NB4 (cell line): Measurements from ENCODE around the gene FBXL12.

Experiments
- DNase-seq: peaks from one replicate; pipeline ENCODE4 v3.0.0; 2010; ENCODE audit warnings: low read depth
- H3K4me3 ChIP-seq: one replicate; pipeline ENCODE4 v1.5.1; 2011; ENCODE audit warnings: mild to moderate bottlenecking, low read depth, low read length, moderate library complexity
- CTCF ChIP-seq: IDR thresholded peaks from one replicate; pipeline ENCODE4 v1.5.1; 2012; ENCODE audit warnings: low read depth, low read length
- MAX ChIP-seq: IDR thresholded peaks from 2 replicates; pipeline ENCODE4 v1.6.1; 2011; ENCODE audit warnings: low read depth, low read length
- MYC ChIP-seq: IDR thresholded peaks from 2 replicates; pipeline ENCODE4 v1.6.1; 2011; ENCODE audit warnings: low read depth, low read length
- POLR2A ChIP-seq: IDR thresholded peaks from 2 replicates; pipeline ENCODE4 v1.6.1; 2011; ENCODE audit warnings: mild to moderate bottlenecking; ENCODE audit not compliant: insufficient read length; ENCODE audit errors: extremely low read depth

FBXL12 gene

GRCh38 chr19:9860407-9860806 lies 41.5 kb upstream of the FBXL12 start:
- TF ChIP-seq POLR2A (no peak), CTCF (no peak), MYC (no peak), MAX (no peak)
- no peak for DNase-seq
- H3K4me3 ChIP-seq: no peak overlapping the region

GRCh38 chr19:9858766-9859165 lies 39.9 kb upstream of the FBXL12 start:
- no peak for TF ChIP-seq CTCF
- TF ChIP-seq MYC: no peak
- no peak for TF ChIP-seq MAX
- no peak for TF ChIP-seq POLR2A
- DNase-seq: no peak

GRCh38 chr19:9857920-9858746 lies 39.3 kb upstream of the FBXL12 start:
- no peak overlapping the region for H3K4me3 ChIP-seq
- peak; percentile 79 for DNase-seq
- TF ChIP-seq MYC (no peak), MAX (no peak), CTCF (no peak), POLR2A (no peak)

More at GRCh38 chr19:9858766-9859165, 39.9 kb upstream of the FBXL12 start:
- H3K4me3 ChIP-seq: no peak overlapping the region

- H3K4me3 ChIP-seq: no peak overlapping the region
- DNase-seq: no peak
- no peak for TF ChIP-seq CTCF
- TF ChIP-seq MAX: no peak
- no peak for TF ChIP-seq MYC
- no peak for TF ChIP-seq POLR2A
These were observed 38.3 kb upstream of the FBXL12 start for GRCh38 chr19:9857076-9857721.

- DNase-seq: no peak
- H3K4me3 ChIP-seq: no peak overlapping the region
- no peak for TF ChIP-seq CTCF
These were observed 37.7 kb upstream of the FBXL12 start for GRCh38 chr19:9856609-9857008.
